Activated naive CD8-positive, alpha-beta T cell (primary cell): ENCODE results near the gene SRPK1.

Experiments used
- H3K27ac Mint-ChIP-seq: one replicate; pipeline ENCODE4 v1.8.0; 2021; ENCODE audit warnings: mixed read lengths
- H3K27me3 Mint-ChIP-seq: one replicate; pipeline ENCODE4 v1.8.0; 2021; ENCODE audit warnings: mixed read lengths
- H3K36me3 Mint-ChIP-seq: one replicate; pipeline ENCODE4 v1.8.0; 2021; ENCODE audit warnings: mixed read lengths
- H3K4me1 Mint-ChIP-seq: one replicate; pipeline ENCODE4 v1.8.0; 2021; ENCODE audit warnings: low read depth, mixed read lengths
- H3K4me3 Mint-ChIP-seq: one replicate; pipeline ENCODE4 v1.8.0; 2021; ENCODE audit warnings: mild to moderate bottlenecking, mixed read lengths
- H3K9me3 Mint-ChIP-seq: one replicate; pipeline ENCODE4 v1.8.0; 2021; ENCODE audit warnings: low read depth, mixed read lengths

Gene SRPK1

GRCh38 chr6:35839019-35839418 is 81.9 kb downstream of the SRPK1 start:
- Mint-ChIP-seq H3K4me3 (no peak overlapping the region), H3K36me3 (peaks cover 15% of the 10 kb centered on the region), H3K27me3 (no peaks in the 10 kb centered on the region), H3K4me1 (no peaks in the 10 kb centered on the region), H3K27ac (no peak overlapping the region), H3K9me3 (no peaks in the 10 kb centered on the region)

- H3K27ac Mint-ChIP-seq: no peak overlapping the region
These were observed 87.4 kb downstream of the SRPK1 start for GRCh38 chr6:35833536-35833935.

GRCh38 chr6:35831257-35832007 is 89.5 kb downstream of the SRPK1 start:
- H3K4me1 Mint-ChIP-seq: no peaks in the 10 kb centered on the region
- H3K36me3 Mint-ChIP-seq: peaks cover 12% of the 10 kb centered on the region
- no peak overlapping the region for H3K27ac Mint-ChIP-seq
- H3K9me3 Mint-ChIP-seq: no peaks in the 10 kb centered on the region
- H3K27me3 Mint-ChIP-seq: peaks cover 2% of the 10 kb centered on the region
- no peak overlapping the region for H3K4me3 Mint-ChIP-seq

More at GRCh38 chr6:35833536-35833935, 87.4 kb downstream of the SRPK1 start:
- Mint-ChIP-seq H3K9me3 (no peaks in the 10 kb centered on the region), H3K4me1 (no peaks in the 10 kb centered on the region), H3K36me3 (peaks cover 19% of the 10 kb centered on the region), H3K27me3 (no peaks in the 10 kb centered on the region), H3K4me3 (no peak overlapping the region)

DNA sequence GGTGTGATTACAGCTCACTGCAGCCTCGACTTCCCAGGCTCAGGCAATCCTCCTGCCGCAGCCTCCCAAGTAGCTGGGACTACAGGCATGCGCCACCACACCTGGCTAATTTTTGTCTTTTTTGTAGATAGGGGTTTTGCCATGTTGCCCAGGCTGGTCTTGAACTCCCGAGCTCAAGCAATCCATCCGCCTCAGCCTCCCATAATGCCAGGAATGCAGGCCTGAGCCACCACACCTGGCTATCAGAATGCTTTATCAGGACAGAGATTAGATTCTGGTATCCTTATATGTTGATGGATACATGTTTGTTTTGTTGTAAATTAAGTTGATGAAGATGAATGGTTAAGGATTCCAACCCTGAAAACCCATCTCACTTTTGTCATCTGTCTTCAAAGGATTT is 91.6 kb downstream of the SRPK1 start:
- no peak overlapping the region for H3K27ac Mint-ChIP-seq
- H3K36me3 Mint-ChIP-seq: peaks cover 9% of the 10 kb centered on the region
- no peak overlapping the region for H3K4me3 Mint-ChIP-seq
- H3K4me1 Mint-ChIP-seq: no peaks in the 10 kb centered on the region
- no peaks in the 10 kb centered on the region for H3K9me3 Mint-ChIP-seq
- H3K27me3 Mint-ChIP-seq: peaks cover 5% of the 10 kb centered on the region

DNA sequence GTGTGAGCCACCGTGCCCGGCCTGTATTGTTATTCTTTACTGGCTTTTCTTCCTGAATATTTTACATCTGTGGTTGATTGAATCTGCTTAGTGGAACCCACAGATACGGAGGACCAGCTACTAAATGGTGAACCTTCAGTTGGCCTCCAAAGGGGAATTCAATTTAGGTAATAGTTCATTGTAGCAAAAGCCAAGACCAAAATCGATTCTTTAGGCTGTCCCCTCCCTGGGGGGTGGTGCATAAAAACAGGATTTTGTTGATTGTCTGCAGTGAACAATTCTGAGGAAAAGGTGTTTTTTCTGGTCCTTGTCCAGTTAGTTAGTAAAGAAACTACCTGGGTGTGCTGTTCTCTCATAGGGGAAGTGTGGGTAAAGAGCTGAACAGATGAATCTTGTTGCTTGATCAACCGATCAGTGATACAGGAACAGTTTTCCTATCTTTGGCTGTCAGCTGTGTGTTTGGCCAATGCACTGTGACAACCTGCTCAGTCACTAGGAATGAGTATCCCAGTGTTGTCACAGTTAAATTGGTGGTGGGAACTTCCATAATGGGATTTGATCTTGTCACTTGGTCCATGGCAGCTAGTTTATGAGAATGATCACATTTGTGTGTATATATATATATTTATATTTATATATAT is 96.2 kb downstream of the SRPK1 start:
- no peak overlapping the region for H3K4me3 Mint-ChIP-seq
- peaks cover 5% of the 10 kb centered on the region for H3K27me3 Mint-ChIP-seq
- H3K4me1 Mint-ChIP-seq: no peaks in the 10 kb centered on the region
- H3K36me3 Mint-ChIP-seq: no peaks in the 10 kb centered on the region
- H3K9me3 Mint-ChIP-seq: no peaks in the 10 kb centered on the region
- H3K27ac Mint-ChIP-seq: no peak overlapping the region

GRCh38 chr6:35823601-35824000 is 97.3 kb downstream of the SRPK1 start:
- peaks cover 5% of the 10 kb centered on the region for H3K27me3 Mint-ChIP-seq
- no peak overlapping the region for H3K4me3 Mint-ChIP-seq
- H3K27ac Mint-ChIP-seq: no peak overlapping the region
- no peaks in the 10 kb centered on the region for H3K4me1 Mint-ChIP-seq
- H3K36me3 Mint-ChIP-seq: no peaks in the 10 kb centered on the region
- H3K9me3 Mint-ChIP-seq: no peaks in the 10 kb centered on the region

- no peaks in the 10 kb centered on the region for H3K9me3 Mint-ChIP-seq
- no peak overlapping the region for H3K27ac Mint-ChIP-seq
- H3K36me3 Mint-ChIP-seq: no peaks in the 10 kb centered on the region
- no peaks in the 10 kb centered on the region for H3K4me1 Mint-ChIP-seq
- no peak overlapping the region for H3K4me3 Mint-ChIP-seq
- H3K27me3 Mint-ChIP-seq: no peaks in the 10 kb centered on the region
These were observed 103.4 kb downstream of the SRPK1 start for GRCh38 chr6:35817515-35817914.

GRCh38 chr6:35811699-35811995 is 109.3 kb downstream of the SRPK1 start:
- Mint-ChIP-seq H3K9me3 (no peaks in the 10 kb centered on the region), H3K4me3 (no peak overlapping the region), H3K36me3 (no peaks in the 10 kb centered on the region), H3K27me3 (peaks cover 12% of the 10 kb centered on the region), H3K4me1 (peaks cover 2% of the 10 kb centered on the region), H3K27ac (no peak overlapping the region)

- Mint-ChIP-seq H3K4me3 (no peak overlapping the region), H3K9me3 (no peaks in the 10 kb centered on the region), H3K27ac (no peak overlapping the region), H3K4me1 (peaks cover 2% of the 10 kb centered on the region), H3K36me3 (no peaks in the 10 kb centered on the region), H3K27me3 (peaks cover 15% of the 10 kb centered on the region)
These were observed 109.8 kb downstream of the SRPK1 start for GRCh38 chr6:35810971-35811698.

DNA sequence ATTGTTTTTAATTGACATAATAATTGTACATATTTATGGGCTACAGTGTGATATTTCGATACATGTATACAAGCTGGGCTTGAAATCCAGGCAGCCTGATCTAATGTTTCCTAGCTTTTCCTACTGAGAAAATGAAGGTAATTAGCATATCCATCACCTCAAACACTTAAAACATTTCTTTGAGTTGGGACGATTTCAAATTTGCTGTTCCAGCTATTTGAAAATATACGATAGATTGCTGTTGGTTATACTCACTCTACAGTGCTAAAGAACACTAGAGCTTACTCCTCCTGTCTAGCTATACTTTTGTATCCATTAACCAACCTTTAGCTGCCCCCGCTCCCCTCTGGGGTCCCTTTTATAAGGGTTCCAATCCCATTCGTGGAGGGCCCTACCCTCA is 111.1 kb downstream of the SRPK1 start:
- Mint-ChIP-seq H3K36me3 (no peaks in the 10 kb centered on the region), H3K27me3 (peaks cover 18% of the 10 kb centered on the region), H3K4me3 (no peak overlapping the region), H3K4me1 (peaks cover 2% of the 10 kb centered on the region), H3K27ac (no peak overlapping the region), H3K9me3 (no peaks in the 10 kb centered on the region)

- Mint-ChIP-seq H3K36me3 (no peaks in the 10 kb centered on the region), H3K27me3 (peaks cover 20% of the 10 kb centered on the region), H3K4me3 (no peak overlapping the region), H3K27ac (no peak overlapping the region), H3K9me3 (no peaks in the 10 kb centered on the region), H3K4me1 (peaks cover 4% of the 10 kb centered on the region)
These were observed 112.2 kb downstream of the SRPK1 start for GRCh38 chr6:35808688-35809087.

- no peaks in the 10 kb centered on the region for H3K9me3 Mint-ChIP-seq
- H3K36me3 Mint-ChIP-seq: no peaks in the 10 kb centered on the region
- H3K27me3 Mint-ChIP-seq: peaks cover 20% of the 10 kb centered on the region
- no peak within 1 kb of the TSS for H3K27ac Mint-ChIP-seq
- no peak within 1 kb of the TSS for H3K4me3 Mint-ChIP-seq
- peaks cover 2% of the 10 kb centered on the region for H3K4me1 Mint-ChIP-seq
These were observed 115.7 kb downstream of the SRPK1 start, which contains the start of gene LHFPL5 for GRCh38 chr6:35804996-35805736. TSS of gene LHFPL5 (plus strand) at chr6:35805352. CDS start at chr6:35805671, 319 bp downstream.

GRCh38 chr6:35801148-35801547 is 119.8 kb downstream of the SRPK1 start:
- Mint-ChIP-seq H3K27me3 (peaks cover 4% of the 10 kb centered on the region), H3K9me3 (no peaks in the 10 kb centered on the region), H3K27ac (no peak overlapping the region)

DNA sequence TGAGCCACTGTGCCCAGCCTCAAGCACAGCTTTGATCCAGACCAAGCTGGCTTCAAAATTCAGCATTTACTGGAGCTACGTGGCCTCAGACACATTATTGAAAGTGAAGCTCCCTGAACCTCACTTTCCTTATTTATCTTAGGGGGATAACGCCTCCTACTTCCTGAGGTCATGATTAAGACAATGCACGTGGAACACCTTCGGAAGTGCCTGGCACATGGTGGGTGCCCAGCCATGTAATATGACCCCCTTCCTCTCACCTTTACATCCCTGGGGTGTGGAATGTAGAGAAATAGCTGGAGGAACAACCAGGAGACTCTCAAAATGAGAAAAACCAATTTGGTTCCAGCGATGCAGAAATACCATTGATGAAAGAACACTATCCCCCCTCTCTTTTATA is 122.2 kb downstream of the SRPK1 start:
- H3K27me3 Mint-ChIP-seq: no peaks in the 10 kb centered on the region
- H3K36me3 Mint-ChIP-seq: no peaks in the 10 kb centered on the region
- no peak overlapping the region for H3K4me3 Mint-ChIP-seq
- no peak overlapping the region for H3K27ac Mint-ChIP-seq
- H3K9me3 Mint-ChIP-seq: no peaks in the 10 kb centered on the region
- H3K4me1 Mint-ChIP-seq: no peaks in the 10 kb centered on the region

More at GRCh38 chr6:35801148-35801547, 119.8 kb downstream of the SRPK1 start:
- Mint-ChIP-seq H3K36me3 (no peaks in the 10 kb centered on the region), H3K4me1 (peaks cover 2% of the 10 kb centered on the region), H3K4me3 (no peak overlapping the region)
